ENCODE data around the gene BBOF1. TPM values are rescaled to one million over a fixed set of nuclear protein-coding genes. Genes with fewer than 3 reads are reported as not detected.
"Not testable (repeated sequence)": the region's sequence is repeated elsewhere in the genome, so short reads cannot be mapped to it uniquely, and the experiment has no call there.

BBOF1 gene
- polyA plus RNA-seq (2013), result 11.3 TPM

GRCh38 chr14:74018586-74019407, at the start of gene BBOF1, which contains the start of gene ENTPD5:
TSS of gene BBOF1 (plus strand) at chr14:74019349. CDS start at chr14:74019479, 130 bp downstream.
TSS of gene ENTPD5 (minus strand) at chr14:74019288. CDS start at chr14:73988102, 31,186 bp downstream.
- peaks cover 5 to 30% (median 16%) of the 10 kb centered on the region in 4 experiments for H3K4me1 ChIP-seq (ENCODE audit: control extremely low read depth in 1 of 4, control insufficient read depth in 4 of 4, insufficient read depth in 4 of 4, low read length in 3 of 4)
- under 1% methylated on average over 81 of the region's 93 CpGs for WGBS (ENCODE audit: insufficient coverage)
- H3K27ac ChIP-seq (ENCODE audit: insufficient read depth in 1 of 2, low read depth in 1 of 2, low read length in 2 of 2, poor library complexity in 1 of 2, severe bottlenecking in 2 of 2), result peak within 1 kb of the TSS; percentile 72 to 91
- POLR2A ChIA-PET, result interaction anchor here (0.6 kb wide), 2 partner anchors 114 to 222 kb away, joined by 3 read pairs; no protein-coding TSS in a partner anchor
- H3K36me3 ChIP-seq (ENCODE audit: control insufficient read depth in 4 of 4, insufficient read depth in 4 of 4, low read length in 3 of 4), result peaks cover 0 to 2% (median 0%) of the 10 kb centered on the region in 4 experiments
- peak within 1 kb of the TSS; percentile 59 to 97 (median 94) for H3K4me3 ChIP-seq (ENCODE audit: control insufficient read depth in 1 of 7, extremely low read depth in 1 of 7, insufficient read depth in 4 of 7, low read depth in 2 of 7, low read length in 6 of 7)
- peak; percentile 89 to 96 (median 93) for DNase-seq
- CTCF ChIA-PET, result interaction anchor here (0.8 to 1.6 kb wide), 4 partner anchors 13 to 64 kb away, joined by 3 read pairs; no protein-coding TSS in a partner anchor
- no peaks in the 10 kb centered on the region for H3K27me3 ChIP-seq (replicated peaks in 2 of 5; ENCODE audit: control insufficient read depth in 4 of 5, insufficient read depth in 5 of 5, low read length in 4 of 5)
- no peaks in the 10 kb centered on the region for H3K9me3 ChIP-seq (ENCODE audit: control extremely low read depth in 1 of 5, control insufficient read depth in 4 of 5, insufficient read depth in 2 of 5, low read depth in 1 of 5, low read length in 4 of 5)

GRCh38 chr14:73973497-73973896, 45.7 kb upstream of the BBOF1 start:
- DNase-seq, result no peak
- CTCF ChIA-PET, result no interaction called here
- Histone ChIP-seq H3K4me3 (ENCODE audit: control insufficient read depth in 1 of 7, extremely low read depth in 1 of 7, insufficient read depth in 4 of 7, low read depth in 2 of 7, low read length in 6 of 7) (no peak overlapping the region), H3K27me3 (replicated peaks in 2 of 5; ENCODE audit: control insufficient read depth in 4 of 5, insufficient read depth in 5 of 5, low read length in 4 of 5) (no peaks in the 10 kb centered on the region), H3K9me3 (ENCODE audit: control extremely low read depth in 1 of 5, control insufficient read depth in 4 of 5, insufficient read depth in 2 of 5, low read depth in 1 of 5, low read length in 4 of 5) (no peaks in the 10 kb centered on the region), H3K36me3 (ENCODE audit: control insufficient read depth in 4 of 4, insufficient read depth in 4 of 4, low read length in 3 of 4) (peaks cover 3 to 47% (median 33%) of the 10 kb centered on the region in 4 experiments), H3K27ac (ENCODE audit: insufficient read depth in 1 of 2, low read depth in 1 of 2, low read length in 2 of 2, poor library complexity in 1 of 2, severe bottlenecking in 2 of 2) (no peak overlapping the region), H3K4me1 (ENCODE audit: control extremely low read depth in 1 of 4, control insufficient read depth in 4 of 4, insufficient read depth in 4 of 4, low read length in 3 of 4) (no peaks in the 10 kb centered on the region)
- 100% methylated on average over 2 of the region's 2 CpGs for WGBS (ENCODE audit: insufficient coverage)
- POLR2A ChIA-PET, result no interaction called here

- peaks cover 3 to 34% (median 21%) of the 10 kb centered on the region in 4 experiments for H3K36me3 ChIP-seq (ENCODE audit: control insufficient read depth in 4 of 4, insufficient read depth in 4 of 4, low read length in 3 of 4)
- H3K27me3 ChIP-seq (replicated peaks in 2 of 5; ENCODE audit: control insufficient read depth in 4 of 5, insufficient read depth in 5 of 5, low read length in 4 of 5), result no peaks in the 10 kb centered on the region
- no peak overlapping the region for H3K4me3 ChIP-seq (ENCODE audit: control insufficient read depth in 1 of 7, extremely low read depth in 1 of 7, insufficient read depth in 4 of 7, low read depth in 2 of 7, low read length in 6 of 7)
- H3K4me1 ChIP-seq (ENCODE audit: control extremely low read depth in 1 of 4, control insufficient read depth in 4 of 4, insufficient read depth in 4 of 4, low read length in 3 of 4), result no peaks in the 10 kb centered on the region
- WGBS (ENCODE audit: insufficient coverage), result 98% methylated on average over 6 of the region's 6 CpGs
- ChIA-PET POLR2A (no interaction called here), CTCF (interaction anchor here (0.7 to 1.6 kb wide), 5 partner anchors 12 to 37 kb away, joined by 3 to 4 read pairs (median 3); no protein-coding TSS in a partner anchor)
- no peaks in the 10 kb centered on the region for H3K9me3 ChIP-seq (ENCODE audit: control extremely low read depth in 1 of 5, control insufficient read depth in 4 of 5, insufficient read depth in 2 of 5, low read depth in 1 of 5, low read length in 4 of 5)
- no peak overlapping the region for H3K27ac ChIP-seq (ENCODE audit: insufficient read depth in 1 of 2, low read depth in 1 of 2, low read length in 2 of 2, poor library complexity in 1 of 2, severe bottlenecking in 2 of 2)
- DNase-seq, result no peak
These were observed 43.0 kb upstream of the BBOF1 start for GRCh38 chr14:73976125-73976524.

GRCh38 chr14:73977896-73978295, 41.3 kb upstream of the BBOF1 start:
- H3K27ac ChIP-seq (ENCODE audit: insufficient read depth in 1 of 2, low read depth in 1 of 2, low read length in 2 of 2, poor library complexity in 1 of 2, severe bottlenecking in 2 of 2), result no peak overlapping the region
- no peaks in the 10 kb centered on the region for H3K27me3 ChIP-seq (replicated peaks in 2 of 5; ENCODE audit: control insufficient read depth in 4 of 5, insufficient read depth in 5 of 5, low read length in 4 of 5)
- no peak overlapping the region for H3K4me3 ChIP-seq (ENCODE audit: control insufficient read depth in 1 of 7, extremely low read depth in 1 of 7, insufficient read depth in 4 of 7, low read depth in 2 of 7, low read length in 6 of 7)
- ChIA-PET POLR2A (no interaction called here), CTCF (interaction anchor here (0.6 kb wide), 1 partner anchor 66 kb away, joined by 3 read pairs; no protein-coding TSS in a partner anchor)
- H3K4me1 ChIP-seq (ENCODE audit: control extremely low read depth in 1 of 4, control insufficient read depth in 4 of 4, insufficient read depth in 4 of 4, low read length in 3 of 4), result no peaks in the 10 kb centered on the region
- no peaks in the 10 kb centered on the region for H3K9me3 ChIP-seq (ENCODE audit: control extremely low read depth in 1 of 5, control insufficient read depth in 4 of 5, insufficient read depth in 2 of 5, low read depth in 1 of 5, low read length in 4 of 5)
- H3K36me3 ChIP-seq (ENCODE audit: control insufficient read depth in 4 of 4, insufficient read depth in 4 of 4, low read length in 3 of 4), result peaks cover 3 to 27% (median 17%) of the 10 kb centered on the region in 4 experiments
- WGBS (ENCODE audit: insufficient coverage), result 100% methylated on average over 2 of the region's 4 CpGs
- no peak for DNase-seq

- no peaks in the 10 kb centered on the region for H3K9me3 ChIP-seq (ENCODE audit: control extremely low read depth in 1 of 5, control insufficient read depth in 4 of 5, insufficient read depth in 2 of 5, low read depth in 1 of 5, low read length in 4 of 5)
- ChIA-PET CTCF (interaction anchor here (0.7 kb wide), 1 partner anchor 12 kb away, joined by 3 read pairs; no protein-coding TSS in a partner anchor), POLR2A (no interaction called here)
- no peaks in the 10 kb centered on the region for H3K27me3 ChIP-seq (replicated peaks in 2 of 5; ENCODE audit: control insufficient read depth in 4 of 5, insufficient read depth in 5 of 5, low read length in 4 of 5)
- H3K4me1 ChIP-seq (ENCODE audit: control extremely low read depth in 1 of 4, control insufficient read depth in 4 of 4, insufficient read depth in 4 of 4, low read length in 3 of 4), result no peaks in the 10 kb centered on the region
- 100% methylated on average over 1 of the region's 3 CpGs for WGBS (ENCODE audit: insufficient coverage)
- no peak overlapping the region for H3K27ac ChIP-seq (ENCODE audit: insufficient read depth in 1 of 2, low read depth in 1 of 2, low read length in 2 of 2, poor library complexity in 1 of 2, severe bottlenecking in 2 of 2)
- H3K4me3 ChIP-seq (ENCODE audit: control insufficient read depth in 1 of 7, extremely low read depth in 1 of 7, insufficient read depth in 4 of 7, low read depth in 2 of 7, low read length in 6 of 7), result no peak overlapping the region
- DNase-seq, result no peak
- H3K36me3 ChIP-seq (ENCODE audit: control insufficient read depth in 4 of 4, insufficient read depth in 4 of 4, low read length in 3 of 4), result peaks cover 2 to 18% (median 15%) of the 10 kb centered on the region in 4 experiments
These were observed 31.1 kb upstream of the BBOF1 start for GRCh38 chr14:73988065-73988464.

GRCh38 chr14:73988656-73989055, 30.5 kb upstream of the BBOF1 start:
- CTCF ChIA-PET, result interaction anchor here (0.7 kb wide), 1 partner anchor 12 kb away, joined by 3 read pairs; no protein-coding TSS in a partner anchor
- WGBS (ENCODE audit: insufficient coverage), result 100% methylated on average over 3 of the region's 7 CpGs
- H3K9me3 ChIP-seq (ENCODE audit: control extremely low read depth in 1 of 5, control insufficient read depth in 4 of 5, insufficient read depth in 2 of 5, low read depth in 1 of 5, low read length in 4 of 5); POLR2A ChIA-PET; H3K4me3 ChIP-seq (ENCODE audit: control insufficient read depth in 1 of 7, extremely low read depth in 1 of 7, insufficient read depth in 4 of 7, low read depth in 2 of 7, low read length in 6 of 7); H3K27ac ChIP-seq (ENCODE audit: insufficient read depth in 1 of 2, low read depth in 1 of 2, low read length in 2 of 2, poor library complexity in 1 of 2, severe bottlenecking in 2 of 2); DNase-seq; H3K4me1 ChIP-seq (ENCODE audit: control extremely low read depth in 1 of 4, control insufficient read depth in 4 of 4, insufficient read depth in 4 of 4, low read length in 3 of 4); H3K27me3 ChIP-seq (replicated peaks in 2 of 5; ENCODE audit: control insufficient read depth in 4 of 5, insufficient read depth in 5 of 5, low read length in 4 of 5): not testable (repeated sequence)
- H3K36me3 ChIP-seq (ENCODE audit: control insufficient read depth in 4 of 4, insufficient read depth in 4 of 4, low read length in 3 of 4), result peaks cover 2 to 18% (median 15%) of the 10 kb centered on the region in 4 experiments

- CTCF ChIA-PET, result interaction anchor here (1.3 kb wide), 1 partner anchor 8 kb away, joined by 3 read pairs; no protein-coding TSS in a partner anchor
- POLR2A ChIA-PET, result no interaction called here
- Histone ChIP-seq H3K9me3 (ENCODE audit: control extremely low read depth in 1 of 5, control insufficient read depth in 4 of 5, insufficient read depth in 2 of 5, low read depth in 1 of 5, low read length in 4 of 5) (no peaks in the 10 kb centered on the region), H3K36me3 (ENCODE audit: control insufficient read depth in 4 of 4, insufficient read depth in 4 of 4, low read length in 3 of 4) (peaks cover 2 to 19% (median 14%) of the 10 kb centered on the region in 4 experiments), H3K27me3 (replicated peaks in 2 of 5; ENCODE audit: control insufficient read depth in 4 of 5, insufficient read depth in 5 of 5, low read length in 4 of 5) (no peaks in the 10 kb centered on the region), H3K4me1 (ENCODE audit: control extremely low read depth in 1 of 4, control insufficient read depth in 4 of 4, insufficient read depth in 4 of 4, low read length in 3 of 4) (no peaks in the 10 kb centered on the region), H3K27ac (ENCODE audit: insufficient read depth in 1 of 2, low read depth in 1 of 2, low read length in 2 of 2, poor library complexity in 1 of 2, severe bottlenecking in 2 of 2) (no peak overlapping the region), H3K4me3 (ENCODE audit: control insufficient read depth in 1 of 7, extremely low read depth in 1 of 7, insufficient read depth in 4 of 7, low read depth in 2 of 7, low read length in 6 of 7) (no peak overlapping the region)
- DNase-seq, result no peak
- WGBS (ENCODE audit: insufficient coverage), result 67% methylated on average over 2 of the region's 4 CpGs
These were observed 28.1 kb upstream of the BBOF1 start for GRCh38 chr14:73991092-73991491.

All from common myeloid progenitor, CD34-positive (primary cell).